AG10803 (cell line): ENCODE results near the gene MYO1C.

ENCODE experiments used
- DNase-seq: peaks from one replicate; pipeline ENCODE4 v3.0.0; 2010; ENCODE audit warnings: low read depth
- H3K4me3 ChIP-seq: 2 replicates; pipeline ENCODE4 v1.5.1; 2011; ENCODE audit warnings: mild to moderate bottlenecking, low read length, control low read depth
- TF ChIP-seq, protein P1 (sequence below): conservative IDR thresholded peaks from 2 replicates; pipeline ENCODE4 v1.5.1; 2011; ENCODE audit warnings: mild to moderate bottlenecking, low read length, control low read depth, inconsistent platforms

MYO1C gene

DNA sequence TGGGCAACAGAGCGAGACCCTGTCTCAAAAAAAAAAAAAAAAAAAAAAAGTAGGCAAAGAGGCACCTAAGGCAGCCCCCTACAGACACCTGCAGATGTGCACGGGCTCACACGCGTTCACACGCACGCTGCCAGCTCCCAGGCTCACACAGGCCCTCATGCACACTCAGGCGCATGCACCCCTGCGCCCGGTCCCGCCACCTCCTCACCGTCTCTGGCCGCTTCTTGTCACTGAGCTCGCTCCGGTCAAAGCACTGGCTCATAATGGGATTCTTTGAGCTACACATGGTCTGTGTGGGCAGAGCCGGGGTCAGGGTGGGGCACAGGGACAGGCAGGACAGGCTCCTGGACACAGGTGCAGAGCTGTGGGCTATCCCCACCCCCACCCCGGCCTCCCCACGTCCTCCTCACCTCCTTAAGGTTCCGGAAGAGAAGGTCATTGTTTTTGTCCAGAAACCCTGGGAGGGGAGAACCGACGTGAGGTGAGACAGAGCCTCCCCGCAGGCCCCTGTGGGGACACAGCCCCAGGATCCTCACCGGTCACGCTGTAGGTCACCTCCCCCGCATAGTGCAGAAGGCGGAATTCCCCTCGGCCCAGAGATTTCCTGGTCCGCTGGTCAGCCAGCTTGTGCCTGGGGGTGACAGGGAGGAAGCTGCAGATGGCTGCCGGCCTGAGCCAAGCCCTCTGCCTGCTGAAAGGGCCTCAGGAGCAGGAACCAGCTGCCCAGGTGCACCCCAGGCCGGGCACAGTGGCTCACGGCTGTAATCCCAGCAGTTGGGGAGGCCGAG is 17.9 kb downstream of the MYO1C start:
- DNase-seq: no peak
- TF ChIP-seq, protein P1, sequence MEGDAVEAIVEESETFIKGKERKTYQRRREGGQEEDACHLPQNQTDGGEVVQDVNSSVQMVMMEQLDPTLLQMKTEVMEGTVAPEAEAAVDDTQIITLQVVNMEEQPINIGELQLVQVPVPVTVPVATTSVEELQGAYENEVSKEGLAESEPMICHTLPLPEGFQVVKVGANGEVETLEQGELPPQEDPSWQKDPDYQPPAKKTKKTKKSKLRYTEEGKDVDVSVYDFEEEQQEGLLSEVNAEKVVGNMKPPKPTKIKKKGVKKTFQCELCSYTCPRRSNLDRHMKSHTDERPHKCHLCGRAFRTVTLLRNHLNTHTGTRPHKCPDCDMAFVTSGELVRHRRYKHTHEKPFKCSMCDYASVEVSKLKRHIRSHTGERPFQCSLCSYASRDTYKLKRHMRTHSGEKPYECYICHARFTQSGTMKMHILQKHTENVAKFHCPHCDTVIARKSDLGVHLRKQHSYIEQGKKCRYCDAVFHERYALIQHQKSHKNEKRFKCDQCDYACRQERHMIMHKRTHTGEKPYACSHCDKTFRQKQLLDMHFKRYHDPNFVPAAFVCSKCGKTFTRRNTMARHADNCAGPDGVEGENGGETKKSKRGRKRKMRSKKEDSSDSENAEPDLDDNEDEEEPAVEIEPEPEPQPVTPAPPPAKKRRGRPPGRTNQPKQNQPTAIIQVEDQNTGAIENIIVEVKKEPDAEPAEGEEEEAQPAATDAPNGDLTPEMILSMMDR: no peak
- H3K4me3 ChIP-seq: no peak overlapping the region

DNA sequence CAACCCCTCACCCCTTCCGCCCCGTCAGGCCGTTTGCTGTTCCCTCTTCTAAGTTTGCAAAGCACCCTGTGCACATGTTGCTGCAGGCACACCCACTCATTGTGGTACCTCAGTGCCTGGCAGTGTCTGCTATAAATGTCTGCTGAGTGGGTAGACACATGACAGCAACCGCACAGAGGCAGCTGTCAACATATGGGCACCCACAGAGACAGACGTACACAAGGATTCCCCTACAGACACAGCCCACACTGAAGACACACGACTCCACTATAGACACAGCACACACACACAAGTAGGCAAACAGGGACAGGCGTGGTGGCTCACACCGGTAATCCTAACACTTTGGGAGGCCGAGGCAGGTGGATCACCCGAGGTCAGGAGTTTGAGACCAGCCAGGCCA is 18.6 kb downstream of the MYO1C start:
- no peak overlapping the region for H3K4me3 ChIP-seq
- no peak for DNase-seq
- TF ChIP-seq, protein P1: no peak

DNA sequence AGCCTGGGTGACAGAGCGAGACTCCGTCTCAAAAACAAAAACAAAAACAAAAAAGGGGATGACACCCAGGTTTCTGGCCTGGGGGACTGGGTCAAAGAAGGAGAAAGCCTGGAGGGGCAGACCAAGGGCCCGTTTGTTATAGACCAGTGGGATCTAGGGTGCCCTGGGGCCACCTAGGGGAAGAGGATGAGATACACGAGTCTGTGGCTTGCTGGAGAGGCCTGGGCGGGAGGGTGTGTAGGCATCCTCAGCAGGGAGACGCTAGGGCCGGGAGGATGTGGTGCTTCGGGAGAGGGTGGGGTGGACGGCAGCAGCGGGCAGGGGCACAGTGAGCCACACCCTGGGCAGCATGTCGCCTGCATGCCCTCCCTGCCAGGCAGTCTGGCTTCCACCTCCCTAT is 19.3 kb downstream of the MYO1C start:
- H3K4me3 ChIP-seq: no peak overlapping the region
- TF ChIP-seq, protein P1: no peak
- DNase-seq: no peak

DNA sequence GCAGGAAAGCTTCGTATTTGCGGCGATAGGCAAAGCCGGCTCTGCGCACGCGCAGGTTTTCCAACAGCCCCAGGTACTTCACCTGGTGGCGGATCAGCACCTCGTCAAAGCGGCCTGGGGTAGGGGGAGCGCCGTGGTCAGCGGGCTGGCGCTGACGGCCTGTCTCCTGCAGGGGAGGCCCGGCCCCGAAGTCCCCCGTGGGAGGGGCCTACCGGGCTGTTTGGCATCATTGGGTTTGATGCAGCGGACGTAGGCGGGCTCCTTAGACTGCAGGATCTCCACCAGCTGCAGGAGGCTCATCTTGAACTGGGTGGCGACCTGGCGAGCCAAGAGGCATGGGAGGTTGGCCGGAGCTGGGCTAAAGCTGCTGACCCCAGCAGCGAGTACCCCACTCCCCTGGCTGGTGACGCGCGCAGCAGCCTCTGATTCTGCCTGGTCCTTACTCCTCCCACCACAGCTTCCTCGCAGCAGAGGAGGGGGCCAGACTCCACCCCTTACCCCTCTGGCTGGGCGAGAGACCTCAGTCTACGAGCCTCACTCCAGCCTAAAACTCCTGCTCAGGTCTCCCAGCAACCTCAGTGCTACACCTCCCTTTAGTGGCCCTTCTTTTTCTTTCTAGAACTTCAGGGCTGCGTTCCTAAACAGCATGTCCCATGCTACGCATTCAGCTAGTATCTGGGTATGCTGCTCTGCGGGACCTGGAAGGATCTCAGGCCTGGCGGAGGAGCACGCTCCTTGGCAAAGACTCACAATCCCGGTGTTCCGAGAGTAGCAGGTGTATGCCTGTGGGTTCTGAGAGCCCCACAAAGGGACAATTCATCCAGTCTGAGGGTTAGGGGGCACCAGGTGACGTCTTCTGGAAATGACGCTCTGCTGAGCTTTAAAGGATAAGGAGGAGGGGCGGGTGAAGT is 20.3 kb downstream of the MYO1C start:
- TF ChIP-seq, protein P1: no peak
- DNase-seq: no peak

DNA sequence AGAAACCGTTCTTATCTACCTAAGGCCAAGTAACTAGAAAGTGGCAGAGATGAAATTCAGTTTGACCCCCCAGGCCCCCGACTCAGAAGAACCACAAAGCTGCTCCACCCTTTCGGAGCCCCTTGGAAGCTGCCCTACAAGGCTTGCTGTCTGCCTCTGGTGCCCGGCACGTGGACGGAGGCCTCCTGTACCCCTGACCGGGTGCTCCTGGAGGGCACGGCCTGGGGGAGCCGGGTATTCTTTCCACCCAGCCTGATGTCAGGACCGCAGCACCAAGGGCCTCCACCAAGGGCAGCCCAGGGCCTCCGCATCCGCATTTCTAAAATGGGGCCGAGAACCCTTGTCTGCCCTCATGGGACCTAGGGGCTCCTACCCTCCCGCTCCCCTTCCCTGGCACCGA is 21.0 kb downstream of the MYO1C start:
- H3K4me3 ChIP-seq: no peak overlapping the region
- TF ChIP-seq, protein P1: no peak
- DNase-seq: no peak

More for the DNA sequence above, 20.3 kb downstream of the MYO1C start:
- no peak overlapping the region for H3K4me3 ChIP-seq

DNA sequence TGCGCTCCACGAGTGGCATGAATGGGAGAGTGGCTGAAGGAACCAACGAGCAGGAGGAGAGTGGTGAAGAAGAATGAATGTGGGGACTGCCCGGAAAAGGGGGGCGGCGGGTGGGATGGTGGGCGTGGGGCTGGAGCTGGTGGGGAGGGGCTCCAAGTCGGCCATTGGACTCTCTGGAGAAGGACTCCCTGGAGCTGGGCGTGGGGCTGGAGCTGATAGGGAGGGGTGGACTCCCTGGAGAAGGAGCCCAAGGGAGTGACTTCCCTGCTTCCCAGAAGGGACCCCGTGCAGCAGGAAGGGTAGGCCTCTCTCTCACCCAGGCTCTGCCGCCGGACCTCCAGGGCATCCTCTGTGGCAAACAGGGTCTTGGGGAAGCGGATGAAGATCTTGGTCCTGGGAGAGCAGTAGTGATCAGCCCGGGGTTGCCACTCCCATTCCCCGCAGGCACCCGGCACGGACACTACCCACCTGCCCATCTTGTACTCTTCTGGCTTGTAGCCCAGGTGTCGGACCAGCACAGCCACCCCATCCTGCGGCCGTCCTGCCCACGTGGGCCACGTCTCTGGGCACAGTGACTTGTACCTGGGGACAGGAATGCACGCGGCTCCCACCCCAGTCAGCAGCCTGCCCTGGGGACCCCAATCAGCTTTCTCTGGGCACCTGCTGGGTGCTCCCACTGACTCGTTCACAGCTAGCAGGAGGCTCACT is 21.6 kb downstream of the MYO1C start:
- H3K4me3 ChIP-seq: no peak overlapping the region
- no peak for DNase-seq
- TF ChIP-seq, protein P1: no peak
